Esophagus muscularis mucosa (tissue), 4 donors: ENCODE data around the gene MFAP5. TPM values are rescaled to one million over a fixed set of nuclear protein-coding genes. Genes with fewer than 3 reads are reported as not detected.

Experiments used
- DNase-seq: peaks from one replicate; pipeline ENCODE4 v3.0.0-alpha.2; 2017; ENCODE audit errors: extremely low spot score
- H3K27ac ChIP-seq, 4 donors: fragments of 200-600 bp; sonication (generic); replicated peaks in 1 of 4; 1 replicate in 3 of 4; 2 replicates in 1 of 4; pipeline ENCODE4 v1.5.1; 2016 to 2019; ENCODE audit warnings: mild to moderate bottlenecking in 1 of 4
- H3K27me3 ChIP-seq, 4 donors: fragments of 200-600 bp; sonication (generic); one replicate each; pipeline versions ENCODE4 v1.5.1 to v1.6.0; 2016 to 2019
- H3K36me3 ChIP-seq, 4 donors: fragments of 200-600 bp; sonication (generic); one replicate each; pipeline ENCODE4 v1.5.1; 2016 to 2019
- H3K4me1 ChIP-seq, 4 donors: fragments of 200-600 bp; sonication (generic); one replicate each; pipeline ENCODE4 v1.5.1; 2016 to 2019
- H3K4me3 ChIP-seq, 4 donors: fragments of 200-600 bp; sonication (generic); 1 replicate in 2 of 4; 2 replicates in 2 of 4; pipeline ENCODE4 v1.5.1; 2016 to 2019; ENCODE audit warnings: mild to moderate bottlenecking in 4 of 4, moderate library complexity in 1 of 4
- H3K9me3 ChIP-seq, 4 donors: fragments of 200-600 bp; sonication (generic); 1 replicate in 3 of 4; 2 replicates in 1 of 4; pipeline ENCODE4 v1.5.1; 2016 to 2019
- EP300 ChIP-seq: sonication (generic); formaldehyde crosslinking; IDR thresholded peaks from one replicate; pipeline ENCODE4 v1.6.1; 2017; ENCODE audit warnings: antibody characterized with exemption
- POLR2A ChIP-seq: fragments of 450-650 bp; IDR thresholded peaks from one replicate; pipeline ENCODE4 v1.6.1; 2017; ENCODE audit warnings: antibody characterized with exemption, moderate library complexity, mild to moderate bottlenecking, low read depth
- POLR2AphosphoS5 ChIP-seq, 2 donors: sonication (generic); formaldehyde crosslinking; IDR thresholded peaks; one replicate each; pipeline ENCODE4 v1.6.1; 2017; ENCODE audit warnings: antibody characterized with exemption in 2 of 2
- WGBS: methylation state at CpG from one replicate; pipeline ENCODE4 v1.1.5; 2018; 5-methylcytosine and 5-hydroxymethylcytosine counted together
- intact Hi-C: fragments of 100-400 bp; cut with DNase I; formaldehyde crosslinking; loops from one replicate; pipeline ENCODE4 v1.15.1; 2023
- total RNA-seq, 4 donors: library from RNA; depleted of rRNA; stranded (reverse); fragments of >200 nt; gene quantifications; one replicate each; pipeline versions ENCODE4 v1.1.0 to v1.2.1, GENCODE V29; 2016
- TF ChIP-seq, protein P1 (sequence below), 3 experiments: fragments of 200-600 bp in 2 of 3; fragments of 450-650 bp in 1 of 3; sonication (generic) in 2 of 3; IDR thresholded peaks; one replicate each; pipeline ENCODE4 v1.5.1; 2017 to 2019; ENCODE audit warnings: antibody characterized with exemption in 3 of 3, mild to moderate bottlenecking in 2 of 3, moderate library complexity in 1 of 3

Gene MFAP5, protein sequence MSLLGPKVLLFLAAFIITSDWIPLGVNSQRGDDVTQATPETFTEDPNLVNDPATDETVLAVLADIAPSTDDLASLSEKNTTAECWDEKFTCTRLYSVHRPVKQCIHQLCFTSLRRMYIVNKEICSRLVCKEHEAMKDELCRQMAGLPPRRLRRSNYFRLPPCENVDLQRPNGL
- 100 to 1,000 TPM in 3 of 4 donors, 10 to 100 TPM in 1; 94.7 to 252 (median 177) TPM for total RNA-seq

DNA sequence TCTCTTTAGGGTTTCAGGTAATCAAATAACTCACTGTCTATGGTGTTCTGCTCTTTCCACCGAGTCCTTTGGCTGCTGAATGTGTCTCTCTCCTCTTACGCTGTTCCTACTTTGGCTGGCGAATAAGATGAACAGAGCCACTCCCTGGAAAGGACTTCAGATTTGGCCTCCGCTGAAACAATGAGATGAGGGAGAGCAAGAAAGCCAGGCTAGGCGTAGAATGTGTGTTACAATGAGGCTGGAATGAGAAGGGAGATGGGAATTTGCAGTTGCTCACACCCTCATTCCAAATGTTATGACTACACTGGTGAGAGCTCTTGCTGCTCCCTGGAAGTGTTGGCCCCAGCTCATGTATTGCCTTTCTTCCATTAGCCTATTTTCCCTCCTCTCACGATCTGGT is at the start of gene MFAP5:
Gene MFAP5, minus strand, starts transcription at position 234 of the 400 bp plus-strand sequence. CDS start 722 bp downstream, outside the sequence.
- WGBS = 83% methylated on average over 6 of the region's 6 CpGs
- intact Hi-C loops = no loop called here
- DNase-seq = no peak

DNA sequence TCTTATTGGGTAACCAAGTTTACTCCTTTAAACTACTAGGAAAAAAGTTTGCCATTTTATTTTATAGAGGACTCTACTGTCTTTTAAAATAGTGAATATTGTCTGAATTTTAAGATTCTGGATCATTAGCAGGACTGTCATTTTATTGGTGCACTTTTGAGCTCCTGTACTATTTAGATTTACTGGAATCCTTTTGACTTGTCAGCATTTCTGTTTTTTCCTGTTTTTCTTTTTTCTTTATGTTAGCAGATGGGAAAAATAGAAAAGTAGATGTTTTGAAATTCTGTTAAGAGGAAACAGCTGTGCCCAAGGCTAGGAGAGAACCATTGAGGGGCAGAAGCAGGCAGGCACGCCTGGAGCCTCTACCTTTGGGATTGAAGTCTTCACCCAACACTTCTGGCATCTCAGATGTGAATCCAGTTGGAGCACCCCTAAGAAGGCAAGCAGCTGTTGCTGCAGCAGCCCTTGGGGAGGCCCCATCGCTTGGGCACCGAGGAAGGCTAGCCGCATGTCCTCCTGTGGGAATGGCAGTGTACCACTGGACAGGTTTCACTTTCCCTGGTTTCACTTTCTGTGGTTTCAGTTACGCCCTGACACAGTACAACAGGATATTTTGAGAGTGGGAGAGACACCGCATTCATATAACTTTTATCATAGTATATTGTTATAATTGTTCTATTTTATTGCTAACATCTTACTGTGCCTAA is 46.7 kb upstream of the MFAP5 start:
- no peaks in the 10 kb centered on the region for H3K9me3 ChIP-seq
- no peak for DNase-seq
- H3K36me3 ChIP-seq = no peaks in the 10 kb centered on the region
- 68% methylated on average over 4 of the region's 6 CpGs for WGBS
- peak overlapping the region; percentile 35 to 52 (median 44) for H3K27ac ChIP-seq
- peak overlapping the region; percentile 29 to 52 (median 40) for H3K4me3 ChIP-seq
- peaks cover 9 to 50% (median 43%) of the 10 kb centered on the region in 4 donors for H3K4me1 ChIP-seq
- no peaks in the 10 kb centered on the region for H3K27me3 ChIP-seq
- intact Hi-C loops = no loop called here
- TF ChIP-seq, protein P1, sequence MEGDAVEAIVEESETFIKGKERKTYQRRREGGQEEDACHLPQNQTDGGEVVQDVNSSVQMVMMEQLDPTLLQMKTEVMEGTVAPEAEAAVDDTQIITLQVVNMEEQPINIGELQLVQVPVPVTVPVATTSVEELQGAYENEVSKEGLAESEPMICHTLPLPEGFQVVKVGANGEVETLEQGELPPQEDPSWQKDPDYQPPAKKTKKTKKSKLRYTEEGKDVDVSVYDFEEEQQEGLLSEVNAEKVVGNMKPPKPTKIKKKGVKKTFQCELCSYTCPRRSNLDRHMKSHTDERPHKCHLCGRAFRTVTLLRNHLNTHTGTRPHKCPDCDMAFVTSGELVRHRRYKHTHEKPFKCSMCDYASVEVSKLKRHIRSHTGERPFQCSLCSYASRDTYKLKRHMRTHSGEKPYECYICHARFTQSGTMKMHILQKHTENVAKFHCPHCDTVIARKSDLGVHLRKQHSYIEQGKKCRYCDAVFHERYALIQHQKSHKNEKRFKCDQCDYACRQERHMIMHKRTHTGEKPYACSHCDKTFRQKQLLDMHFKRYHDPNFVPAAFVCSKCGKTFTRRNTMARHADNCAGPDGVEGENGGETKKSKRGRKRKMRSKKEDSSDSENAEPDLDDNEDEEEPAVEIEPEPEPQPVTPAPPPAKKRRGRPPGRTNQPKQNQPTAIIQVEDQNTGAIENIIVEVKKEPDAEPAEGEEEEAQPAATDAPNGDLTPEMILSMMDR (IDR thresholded peaks at IDR 0.05) = no peak
- TF ChIP-seq POLR2AphosphoS5 (IDR thresholded peaks at IDR 0.05) = peak in 1 of 2 donors; percentile 33

More for the DNA sequence above, at the start of gene MFAP5:
- H3K4me3 ChIP-seq = peak within 1 kb of the TSS; percentile 26 to 45 (median 32)
- no peaks in the 10 kb centered on the region for H3K36me3 ChIP-seq
- no peaks in the 10 kb centered on the region for H3K27me3 ChIP-seq
- TF ChIP-seq POLR2AphosphoS5 (IDR thresholded peaks at IDR 0.05) (peak; percentile 52 to 71), POLR2A (no peak), EP300 (no peak)
- TF ChIP-seq, protein P1 (IDR thresholded peaks at IDR 0.05) = no peak
- H3K4me1 ChIP-seq = peaks cover 0 to 4% (median 0%) of the 10 kb centered on the region in 4 donors
- peak within 1 kb of the TSS; percentile 45 to 67 (median 56) for H3K27ac ChIP-seq
- H3K9me3 ChIP-seq = no peaks in the 10 kb centered on the region

DNA sequence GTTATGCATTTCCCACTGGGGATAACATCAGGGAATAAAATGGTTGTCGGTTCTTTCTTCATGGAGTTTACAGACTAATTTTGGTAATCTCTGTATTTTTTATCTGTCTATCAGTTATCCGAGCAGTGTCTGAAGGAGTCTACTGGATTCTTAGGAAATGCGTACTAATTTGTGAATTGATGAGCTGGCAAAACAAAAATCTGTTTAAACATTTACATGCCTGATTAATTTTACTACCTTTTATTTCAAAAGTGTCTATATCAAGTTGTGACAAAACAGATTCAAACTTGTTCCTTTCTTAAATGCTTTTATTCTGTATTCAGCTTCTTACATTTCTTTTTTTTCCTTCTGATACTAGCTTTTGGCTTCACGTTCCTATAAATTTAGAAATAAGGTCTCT is 39.5 kb upstream of the MFAP5 start:
- H3K27ac ChIP-seq = peak overlapping the region; percentile 6 to 98 (median 22)
- no peak overlapping the region for H3K4me3 ChIP-seq
- no peaks in the 10 kb centered on the region for H3K36me3 ChIP-seq
- intact Hi-C loops = loop anchor here (5.0 kb wide), 1 partner anchor 35 kb away; no protein-coding TSS in a partner anchor
- WGBS = 77% methylated on average over 4 of the region's 4 CpGs
- no peaks in the 10 kb centered on the region for H3K9me3 ChIP-seq
- H3K27me3 ChIP-seq = no peaks in the 10 kb centered on the region
- DNase-seq = no peak
- peaks cover 17 to 55% (median 53%) of the 10 kb centered on the region in 4 donors for H3K4me1 ChIP-seq
- TF ChIP-seq EP300 = no peak
- TF ChIP-seq, protein P1 (IDR thresholded peaks at IDR 0.05) = no peak

DNA sequence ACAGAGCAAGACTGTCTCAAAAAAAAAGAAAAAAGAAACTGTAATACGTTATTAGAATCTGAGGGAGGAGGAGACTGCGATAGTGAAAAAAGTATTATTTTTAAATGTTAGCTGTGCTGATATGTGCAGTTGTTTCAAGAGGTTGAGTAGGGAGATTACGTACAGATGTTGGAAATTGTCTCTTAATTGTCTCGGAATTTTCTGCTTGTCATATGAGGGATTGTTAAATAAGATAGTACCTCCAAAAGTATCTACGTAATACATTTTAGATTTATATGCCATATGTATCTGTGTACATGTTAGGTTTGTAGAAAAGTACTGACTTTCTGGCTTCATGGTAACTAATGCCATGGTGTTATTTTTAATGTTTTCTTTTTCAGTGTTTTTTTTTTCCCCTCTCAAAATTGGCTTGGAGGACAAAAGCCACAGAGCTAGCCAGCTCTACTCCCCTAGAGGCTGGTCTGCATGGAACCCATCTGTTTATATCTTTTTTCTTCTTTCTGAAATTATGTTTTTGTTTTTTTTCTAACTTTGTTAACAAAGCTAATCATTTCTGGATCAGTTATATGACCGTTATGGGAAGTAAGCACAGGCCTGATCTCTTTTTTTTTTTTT is 38.5 kb upstream of the MFAP5 start:
- H3K36me3 ChIP-seq = no peaks in the 10 kb centered on the region
- WGBS = 58% methylated on average over 6 of the region's 6 CpGs
- H3K4me1 ChIP-seq = peaks cover 21 to 63% (median 60%) of the 10 kb centered on the region in 4 donors
- no peak overlapping the region for H3K4me3 ChIP-seq
- TF ChIP-seq, protein P1 (IDR thresholded peaks at IDR 0.05) = no peak
- TF ChIP-seq POLR2AphosphoS5 (IDR thresholded peaks at IDR 0.05) (no peak), POLR2A (no peak), EP300 (no peak)
- intact Hi-C loops = loop anchor here (5.0 kb wide), 1 partner anchor 36 kb away; no protein-coding TSS in a partner anchor
- H3K27ac ChIP-seq = peak overlapping the region; percentile 36 to 98 (median 70)
- no peaks in the 10 kb centered on the region for H3K9me3 ChIP-seq
- H3K27me3 ChIP-seq = no peaks in the 10 kb centered on the region
- no peak for DNase-seq
